ENCODE measurements around the gene TTC36.
"Not testable (repeated sequence)": the region's sequence is repeated elsewhere in the genome, so short reads cannot be mapped to it uniquely, and the experiment has no call there.

Gene TTC36

GRCh38 chr11:118527109-118527508 lies at the start of gene TTC36:
Gene TTC36, plus strand, starts transcription at chr11:118527474. Its CDS starts 21 bp downstream, at chr11:118527495.
- no peak for DNase-seq (ENCODE audit: low spot score)

DNA sequence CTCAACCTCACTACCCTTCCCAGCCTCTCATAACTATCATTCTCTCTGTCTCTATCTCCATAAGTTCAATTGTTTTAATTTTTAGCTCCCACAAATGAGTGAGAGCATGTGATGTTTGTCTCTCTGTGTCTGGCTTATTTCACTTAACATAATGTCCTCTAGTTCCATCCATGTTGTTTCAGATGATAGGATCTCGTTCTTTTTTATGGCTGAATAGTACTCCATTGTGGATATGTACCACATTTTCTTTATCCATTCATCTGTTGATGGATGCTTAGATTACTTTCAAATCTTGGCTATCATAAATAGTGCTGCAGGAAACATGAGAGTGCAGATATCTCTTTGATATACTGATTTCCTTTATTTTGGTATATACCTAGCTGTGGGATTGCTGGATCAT lies 46.0 kb upstream of the TTC36 start:
- DNase-seq (ENCODE audit: low spot score) = not testable (repeated sequence)

GRCh38 chr11:118484405-118484804 lies 42.9 kb upstream of the TTC36 start:
- no peak for DNase-seq (ENCODE audit: low spot score)

DNA sequence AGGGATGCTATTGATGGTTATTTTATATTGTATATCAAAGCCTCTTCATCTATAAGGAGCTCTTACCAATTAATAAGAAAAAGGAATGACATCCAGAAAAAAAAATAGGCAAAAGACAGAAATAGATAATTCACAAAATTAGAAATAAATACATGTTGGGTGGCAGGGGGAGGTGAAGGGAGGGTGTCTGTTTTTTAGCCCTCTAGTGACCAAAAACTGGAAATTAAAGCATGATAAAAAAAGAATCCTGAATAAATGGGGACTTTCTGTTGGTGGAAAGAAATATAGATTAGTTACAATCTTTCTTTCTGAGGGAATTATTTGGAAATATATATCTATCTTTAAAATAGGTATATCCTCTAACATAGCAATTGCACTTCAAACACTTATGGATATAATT lies 42.0 kb upstream of the TTC36 start:
- no peak for DNase-seq (ENCODE audit: low spot score)

- DNase-seq (ENCODE audit: low spot score) = peak; percentile 81
These were observed 38.7 kb upstream of the TTC36 start for GRCh38 chr11:118488480-118489109.

GRCh38 chr11:118491041-118491440 lies 36.2 kb upstream of the TTC36 start:
- no peak for DNase-seq (ENCODE audit: low spot score)

- DNase-seq (ENCODE audit: low spot score) = peak; percentile 82
These were observed 29.4 kb upstream of the TTC36 start for GRCh38 chr11:118497831-118498230.

DNA sequence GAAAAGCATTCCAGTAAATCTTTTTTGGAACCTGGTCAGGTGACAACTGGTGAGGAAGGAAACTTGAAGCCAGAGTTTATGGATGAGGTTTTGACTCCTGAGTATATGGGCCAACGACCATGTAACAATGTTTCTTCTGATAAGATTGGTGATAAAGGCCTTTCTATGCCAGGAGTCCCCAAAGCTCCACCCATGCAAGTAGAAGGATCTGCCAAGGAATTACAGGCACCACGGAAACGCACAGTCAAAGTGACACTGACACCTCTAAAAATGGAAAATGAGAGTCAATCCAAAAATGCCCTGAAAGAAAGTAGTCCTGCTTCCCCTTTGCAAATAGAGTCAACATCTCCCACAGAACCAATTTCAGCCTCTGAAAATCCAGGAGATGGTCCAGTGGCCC lies 24.1 kb upstream of the TTC36 start:
- no peak for DNase-seq (ENCODE audit: low spot score)

- DNase-seq (ENCODE audit: low spot score) = no peak
These were observed 15.7 kb upstream of the TTC36 start for GRCh38 chr11:118511601-118512000.

- no peak for DNase-seq (ENCODE audit: low spot score)
These were observed 13.2 kb upstream of the TTC36 start for GRCh38 chr11:118514103-118514502.

DNA sequence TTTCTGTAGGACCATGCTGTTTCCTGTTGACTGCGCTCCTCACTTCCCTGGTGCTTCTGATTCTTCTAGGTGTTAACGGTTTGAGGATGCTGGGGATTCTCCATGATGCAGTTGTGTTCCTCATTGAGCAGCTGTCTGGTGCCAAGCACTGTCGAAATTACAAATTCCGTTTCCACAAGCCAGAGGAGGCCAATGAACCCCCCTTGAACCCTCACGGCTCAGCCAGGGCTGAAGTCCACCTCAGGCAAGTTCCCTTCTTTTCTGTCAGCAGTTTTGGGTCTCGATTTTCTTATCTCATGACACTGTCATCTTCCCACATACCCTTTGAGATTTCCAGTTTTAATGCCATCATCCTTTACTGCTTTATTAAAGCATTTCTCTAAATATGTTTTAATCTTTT lies 7.7 kb upstream of the TTC36 start:
- DNase-seq (ENCODE audit: low spot score) = no peak

DNA sequence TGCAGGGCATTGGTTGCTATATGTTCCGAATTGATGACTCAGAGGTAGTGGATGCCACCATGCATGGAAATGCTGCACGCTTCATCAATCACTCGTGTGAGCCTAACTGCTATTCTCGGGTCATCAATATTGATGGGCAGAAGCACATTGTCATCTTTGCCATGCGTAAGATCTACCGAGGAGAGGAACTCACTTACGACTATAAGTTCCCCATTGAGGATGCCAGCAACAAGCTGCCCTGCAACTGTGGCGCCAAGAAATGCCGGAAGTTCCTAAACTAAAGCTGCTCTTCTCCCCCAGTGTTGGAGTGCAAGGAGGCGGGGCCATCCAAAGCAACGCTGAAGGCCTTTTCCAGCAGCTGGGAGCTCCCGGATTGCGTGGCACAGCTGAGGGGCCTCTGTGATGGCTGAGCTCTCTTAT lies 5.4 kb upstream of the TTC36 start:
- DNase-seq (ENCODE audit: low spot score) = no peak

DNA sequence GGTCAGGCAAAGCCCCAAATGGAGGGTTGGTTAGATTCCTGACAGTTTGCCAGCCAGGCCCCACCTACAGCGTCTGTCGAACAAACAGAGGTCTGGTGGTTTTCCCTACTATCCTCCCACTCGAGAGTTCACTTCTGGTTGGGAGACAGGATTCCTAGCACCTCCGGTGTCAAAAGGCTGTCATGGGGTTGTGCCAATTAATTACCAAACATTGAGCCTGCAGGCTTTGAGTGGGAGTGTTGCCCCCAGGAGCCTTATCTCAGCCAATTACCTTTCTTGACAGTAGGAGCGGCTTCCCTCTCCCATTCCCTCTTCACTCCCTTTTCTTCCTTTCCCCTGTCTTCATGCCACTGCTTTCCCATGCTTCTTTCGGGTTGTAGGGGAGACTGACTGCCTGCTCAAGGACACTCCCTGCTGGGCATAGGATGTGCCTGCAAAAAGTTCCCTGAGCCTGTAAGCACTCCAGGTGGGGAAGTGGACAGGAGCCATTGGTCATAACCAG lies 4.7 kb upstream of the TTC36 start:
- peak; percentile 56 for DNase-seq (ENCODE audit: low spot score)

- DNase-seq (ENCODE audit: low spot score) = no peak
These were observed 2.9 kb upstream of the TTC36 start for GRCh38 chr11:118524356-118524755.

DNA sequence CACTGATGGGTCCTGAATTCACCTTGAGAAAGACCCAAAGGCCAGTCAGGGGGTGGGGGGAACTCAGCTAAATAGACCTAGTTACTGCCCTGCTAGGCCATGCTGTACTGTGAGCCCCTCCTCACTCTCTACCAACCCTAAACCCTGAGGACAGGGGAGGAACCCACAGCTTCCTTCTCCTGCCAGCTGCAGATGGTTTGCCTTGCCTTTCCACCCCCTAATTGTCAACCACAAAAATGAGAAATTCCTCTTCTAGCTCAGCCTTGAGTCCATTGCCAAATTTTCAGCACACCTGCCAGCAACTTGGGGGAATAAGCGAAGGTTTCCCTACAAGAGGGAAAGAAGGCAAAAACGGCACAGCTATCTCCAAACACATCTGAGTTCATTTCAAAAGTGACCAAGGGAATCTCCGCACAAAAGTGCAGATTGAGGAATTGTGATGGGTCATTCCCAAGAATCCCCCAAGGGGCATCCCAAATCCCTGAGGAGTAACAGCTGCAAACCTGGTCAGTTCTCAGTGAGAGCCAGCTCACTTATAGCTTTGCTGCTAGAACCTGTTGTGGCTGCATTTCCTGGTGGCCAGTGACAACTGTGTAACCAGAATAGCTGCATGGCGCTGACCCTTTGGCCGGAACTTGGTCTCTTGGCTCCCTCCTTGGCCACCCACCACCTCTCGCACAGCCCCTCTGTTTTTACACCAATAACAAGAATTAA lies 2.4 kb upstream of the TTC36 start:
- no peak for DNase-seq (ENCODE audit: low spot score)

DNA sequence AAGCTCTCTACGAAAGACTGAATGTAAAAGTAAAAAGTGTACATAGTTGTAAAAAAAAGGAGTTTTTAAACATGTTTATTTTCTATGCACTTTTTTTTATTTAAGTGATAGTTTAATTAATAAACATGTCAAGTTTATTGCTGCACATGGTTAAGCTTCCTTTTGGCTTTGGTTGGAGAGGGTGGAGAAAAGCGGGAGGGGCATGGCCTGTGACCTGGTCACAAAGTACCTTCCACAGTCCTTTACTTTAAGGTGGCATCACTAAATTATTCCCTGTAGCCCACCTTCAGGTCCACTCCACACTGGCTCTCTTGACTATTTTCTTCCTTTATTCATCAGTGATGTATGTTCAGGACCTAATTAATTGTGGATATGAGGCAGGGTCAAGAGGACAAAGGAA lies 586 bp upstream of the TTC36 start:
- no peak for DNase-seq (ENCODE audit: low spot score)

- DNase-seq (ENCODE audit: low spot score) = no peak
These were observed 1.2 kb downstream of the TTC36 start for GRCh38 chr11:118528511-118528910.

GRCh38 chr11:118529584-118530175 lies 2.4 kb downstream of the TTC36 start:
- no peak for DNase-seq (ENCODE audit: low spot score)

- peak; percentile 33 for DNase-seq (ENCODE audit: low spot score)
These were observed 3.0 kb downstream of the TTC36 start for GRCh38 chr11:118530180-118530682.

- peak; percentile 55 for DNase-seq (ENCODE audit: low spot score)
These were observed 3.7 kb downstream of the TTC36 start, which contains the start of gene TMEM25 for GRCh38 chr11:118530683-118531596. Gene TMEM25, plus strand, starts transcription at chr11:118531192. Its CDS starts 610 bp downstream, at chr11:118531802.

DNA sequence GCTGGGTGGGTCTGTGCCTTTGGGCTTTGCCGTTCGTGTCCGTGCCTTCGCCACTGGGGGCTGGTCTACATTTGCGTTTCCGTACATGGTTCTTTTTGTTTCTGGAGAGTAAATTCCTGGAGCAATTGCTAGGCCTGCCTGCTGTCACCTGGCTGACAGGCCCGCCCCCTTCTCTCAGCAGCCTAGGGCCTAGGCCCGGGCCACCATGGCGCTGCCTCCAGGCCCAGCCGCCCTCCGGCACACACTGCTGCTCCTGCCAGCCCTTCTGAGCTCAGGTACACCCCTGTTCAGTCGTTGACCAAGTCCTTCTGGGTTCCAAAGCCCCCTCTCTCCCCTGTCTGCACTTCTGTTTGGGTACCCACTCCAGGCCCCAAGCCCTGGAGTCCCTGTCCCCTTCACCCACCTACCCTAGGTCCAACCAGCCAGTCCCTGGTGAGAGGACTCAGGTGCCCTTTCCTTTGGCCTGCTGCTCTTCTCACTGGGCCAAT lies 4.4 kb downstream of the TTC36 start:
- DNase-seq (ENCODE audit: low spot score) = no peak

- no peak for DNase-seq (ENCODE audit: low spot score)
These were observed 4.8 kb downstream of the TTC36 start for GRCh38 chr11:118532091-118532490.
